ENCODE measurements around the gene VPS26B. TPM values are rescaled to one million over a fixed set of nuclear protein-coding genes. Genes with fewer than 3 reads are reported as not detected.

The VPS26B gene
- total RNA-seq, 1 experiment from 2014 or later = 69.4 TPM

DNA sequence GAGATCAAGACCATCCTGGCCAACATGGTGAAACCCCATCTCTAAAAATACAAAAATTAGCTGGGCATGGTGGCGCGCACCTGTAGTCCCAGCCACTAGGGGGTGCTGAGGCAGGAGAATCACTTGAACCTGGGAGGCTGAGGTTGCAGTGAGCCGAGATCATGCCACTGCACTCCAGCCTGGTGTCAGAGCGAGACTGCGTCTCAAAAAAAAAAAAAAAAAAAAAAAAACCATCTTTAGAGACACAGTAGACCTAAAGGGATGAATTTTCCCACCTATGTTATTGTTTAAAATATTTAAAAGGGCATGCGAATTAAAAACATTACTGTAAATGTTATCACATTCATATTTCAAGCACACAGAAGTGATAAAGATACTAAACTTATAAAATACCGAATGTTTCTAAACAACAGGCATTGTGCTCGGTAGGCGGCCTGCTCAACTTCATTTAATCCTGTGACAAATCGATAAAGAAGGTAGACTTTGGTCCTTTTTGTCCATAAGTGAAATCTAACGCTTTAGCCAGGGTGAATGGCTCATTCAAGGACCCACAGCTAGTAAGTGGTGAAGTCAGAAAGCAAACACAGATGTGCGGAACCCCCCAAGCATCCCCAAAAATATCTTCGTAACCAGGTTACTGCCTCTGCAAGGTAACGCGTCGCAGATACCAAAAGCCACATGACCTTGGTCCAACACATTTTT is 16.8 kb upstream of the VPS26B start:
- TF ChIP-seq, protein P1, sequence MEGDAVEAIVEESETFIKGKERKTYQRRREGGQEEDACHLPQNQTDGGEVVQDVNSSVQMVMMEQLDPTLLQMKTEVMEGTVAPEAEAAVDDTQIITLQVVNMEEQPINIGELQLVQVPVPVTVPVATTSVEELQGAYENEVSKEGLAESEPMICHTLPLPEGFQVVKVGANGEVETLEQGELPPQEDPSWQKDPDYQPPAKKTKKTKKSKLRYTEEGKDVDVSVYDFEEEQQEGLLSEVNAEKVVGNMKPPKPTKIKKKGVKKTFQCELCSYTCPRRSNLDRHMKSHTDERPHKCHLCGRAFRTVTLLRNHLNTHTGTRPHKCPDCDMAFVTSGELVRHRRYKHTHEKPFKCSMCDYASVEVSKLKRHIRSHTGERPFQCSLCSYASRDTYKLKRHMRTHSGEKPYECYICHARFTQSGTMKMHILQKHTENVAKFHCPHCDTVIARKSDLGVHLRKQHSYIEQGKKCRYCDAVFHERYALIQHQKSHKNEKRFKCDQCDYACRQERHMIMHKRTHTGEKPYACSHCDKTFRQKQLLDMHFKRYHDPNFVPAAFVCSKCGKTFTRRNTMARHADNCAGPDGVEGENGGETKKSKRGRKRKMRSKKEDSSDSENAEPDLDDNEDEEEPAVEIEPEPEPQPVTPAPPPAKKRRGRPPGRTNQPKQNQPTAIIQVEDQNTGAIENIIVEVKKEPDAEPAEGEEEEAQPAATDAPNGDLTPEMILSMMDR (IDR thresholded peaks at IDR 0.05) = peak; percentile 96
- TF ChIP-seq, protein P2, sequence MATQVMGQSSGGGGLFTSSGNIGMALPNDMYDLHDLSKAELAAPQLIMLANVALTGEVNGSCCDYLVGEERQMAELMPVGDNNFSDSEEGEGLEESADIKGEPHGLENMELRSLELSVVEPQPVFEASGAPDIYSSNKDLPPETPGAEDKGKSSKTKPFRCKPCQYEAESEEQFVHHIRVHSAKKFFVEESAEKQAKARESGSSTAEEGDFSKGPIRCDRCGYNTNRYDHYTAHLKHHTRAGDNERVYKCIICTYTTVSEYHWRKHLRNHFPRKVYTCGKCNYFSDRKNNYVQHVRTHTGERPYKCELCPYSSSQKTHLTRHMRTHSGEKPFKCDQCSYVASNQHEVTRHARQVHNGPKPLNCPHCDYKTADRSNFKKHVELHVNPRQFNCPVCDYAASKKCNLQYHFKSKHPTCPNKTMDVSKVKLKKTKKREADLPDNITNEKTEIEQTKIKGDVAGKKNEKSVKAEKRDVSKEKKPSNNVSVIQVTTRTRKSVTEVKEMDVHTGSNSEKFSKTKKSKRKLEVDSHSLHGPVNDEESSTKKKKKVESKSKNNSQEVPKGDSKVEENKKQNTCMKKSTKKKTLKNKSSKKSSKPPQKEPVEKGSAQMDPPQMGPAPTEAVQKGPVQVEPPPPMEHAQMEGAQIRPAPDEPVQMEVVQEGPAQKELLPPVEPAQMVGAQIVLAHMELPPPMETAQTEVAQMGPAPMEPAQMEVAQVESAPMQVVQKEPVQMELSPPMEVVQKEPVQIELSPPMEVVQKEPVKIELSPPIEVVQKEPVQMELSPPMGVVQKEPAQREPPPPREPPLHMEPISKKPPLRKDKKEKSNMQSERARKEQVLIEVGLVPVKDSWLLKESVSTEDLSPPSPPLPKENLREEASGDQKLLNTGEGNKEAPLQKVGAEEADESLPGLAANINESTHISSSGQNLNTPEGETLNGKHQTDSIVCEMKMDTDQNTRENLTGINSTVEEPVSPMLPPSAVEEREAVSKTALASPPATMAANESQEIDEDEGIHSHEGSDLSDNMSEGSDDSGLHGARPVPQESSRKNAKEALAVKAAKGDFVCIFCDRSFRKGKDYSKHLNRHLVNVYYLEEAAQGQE (IDR thresholded peaks at IDR 0.05; ENCODE audit: insufficient read depth in 1 of 2, low read depth in 2 of 2, low read length in 1 of 2) = no peak
- intact Hi-C loops (cut with micrococcal nuclease; ENCODE audit: unreplicated experiment) (no loop called here), in situ Hi-C loops (cut with HindIII; ENCODE audit: low pct_unique_long_range_greater_than_20kb, low sequenced_read_pairs) (no loop called here)
- DNase-seq (ENCODE audit: low read depth, low spot score) (no peak), ATAC-seq (peak; percentile 72; the same call in 1 of the 2 replicates)
- BruUV-seq (replicated peaks) = no TSS peak
- H3K36me3 ChIP-seq (ENCODE audit: control insufficient read depth, insufficient read depth, low read length) = peaks cover 53% of the 10 kb centered on the region
- ChIA-PET POLR2A (no interaction called here), CTCF (interaction anchor here (0.7 kb wide), 2 partner anchors 47 to 1560 kb away, joined by 8 to 25 read pairs; no protein-coding TSS in a partner anchor)
- no peaks in the 10 kb centered on the region for H3K27me3 ChIP-seq (ENCODE audit: control insufficient read depth, insufficient read depth, low read length)
- H3K9me3 ChIP-seq (ENCODE audit: control insufficient read depth, insufficient read depth, low read depth, low read length) = no peaks in the 10 kb centered on the region
- no peak overlapping the region for H3K27ac ChIP-seq (ENCODE audit: low read length)
- no peak overlapping the region for H3K4me3 ChIP-seq (ENCODE audit: low read depth in 2 of 2, low read length in 2 of 2)
- no peaks in the 10 kb centered on the region for H3K4me1 ChIP-seq (ENCODE audit: control insufficient read depth, insufficient read depth, low read length)

DNA sequence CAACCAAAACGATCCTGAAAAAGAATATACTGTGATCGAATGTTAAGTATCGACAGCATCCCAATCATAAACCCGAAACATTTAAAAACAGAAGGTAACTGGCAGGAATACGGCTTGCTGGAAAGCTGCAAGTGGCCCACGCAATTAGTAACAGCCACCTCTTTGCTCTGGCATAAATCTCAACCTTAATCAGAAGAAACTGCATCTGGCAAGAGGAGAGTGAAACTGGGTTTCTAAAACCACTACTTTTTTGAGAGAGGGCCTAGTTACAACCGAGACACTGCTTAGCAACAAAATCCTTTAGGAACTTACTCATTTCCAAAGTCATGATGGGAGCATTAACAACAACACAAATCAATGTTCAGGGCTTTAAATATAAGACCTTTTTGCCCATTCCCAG is 8.6 kb upstream of the VPS26B start:
- H3K4me1 ChIP-seq (ENCODE audit: control insufficient read depth, insufficient read depth, low read length) = no peaks in the 10 kb centered on the region
- no peaks in the 10 kb centered on the region for H3K27me3 ChIP-seq (ENCODE audit: control insufficient read depth, insufficient read depth, low read length)
- no peaks in the 10 kb centered on the region for H3K9me3 ChIP-seq (ENCODE audit: control insufficient read depth, insufficient read depth, low read depth, low read length)
- DNase-seq (ENCODE audit: low read depth, low spot score) (no peak), ATAC-seq (no peak)
- H3K36me3 ChIP-seq (ENCODE audit: control insufficient read depth, insufficient read depth, low read length) = peaks cover 33% of the 10 kb centered on the region
- BruUV-seq (replicated peaks) = no TSS peak
- H3K27ac ChIP-seq (ENCODE audit: low read length) = no peak overlapping the region
- CTCF ChIA-PET = no interaction called here
- in situ Hi-C loops (cut with HindIII; ENCODE audit: low pct_unique_long_range_greater_than_20kb, low sequenced_read_pairs) = no loop called here
- no peak overlapping the region for H3K4me3 ChIP-seq (ENCODE audit: low read depth in 2 of 2, low read length in 2 of 2)
- intact Hi-C loops (cut with micrococcal nuclease; ENCODE audit: unreplicated experiment) = no loop called here
- TF ChIP-seq SIN3A (IDR thresholded peaks at IDR 0.05; ENCODE audit: borderline replicate concordance, insufficient read depth, low read depth, low read length) (no peak), TCF7L2 (IDR thresholded peaks at IDR 0.05; ENCODE audit: low read depth, low read length) (no peak), POLR2AphosphoS5 (IDR thresholded peaks at IDR 0.05; ENCODE audit: low read depth, low read length) (no peak)
- TF ChIP-seq, protein P1 (IDR thresholded peaks at IDR 0.05) = no peak
- TF ChIP-seq, protein P2 (IDR thresholded peaks at IDR 0.05; ENCODE audit: insufficient read depth in 1 of 2, low read depth in 2 of 2, low read length in 1 of 2) = no peak
- POLR2A ChIA-PET = no interaction called here

Measured in Panc1 (cell line).